ENCODE measurements around the gene PRRT1B.
"Not testable (repeated sequence)": the region's sequence is repeated elsewhere in the genome, so short reads cannot be mapped to it uniquely, and the experiment has no call there.

Gene PRRT1B

DNA sequence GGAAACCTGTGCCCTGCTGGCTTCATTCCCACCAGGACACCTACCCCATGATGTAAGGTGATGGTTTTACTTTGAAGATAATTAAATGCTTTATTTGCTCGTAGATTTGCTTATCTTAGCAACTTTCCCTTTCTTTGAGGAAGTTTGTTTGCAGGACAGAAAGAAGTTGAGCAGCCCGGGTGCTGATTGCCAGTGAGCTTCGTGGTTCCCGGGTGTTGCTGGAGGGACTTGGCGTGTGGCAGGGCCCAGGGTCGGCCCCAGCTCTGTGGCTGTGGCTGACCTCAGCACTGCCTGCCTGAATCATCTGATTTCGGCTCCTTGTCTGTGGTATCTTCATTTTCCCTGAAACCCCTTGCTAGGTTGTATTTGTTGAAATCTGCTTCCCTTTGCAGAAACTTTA lies 33.9 kb upstream of the PRRT1B start:
- peaks cover 71% of the 10 kb centered on the region for H3K36me3 ChIP-seq (ENCODE audit: insufficient read depth, low read length)
- H3K4me3 ChIP-seq (ENCODE audit: low read length) = no peak overlapping the region
- H3K27ac ChIP-seq (ENCODE audit: low read depth, low read length) = no peak overlapping the region
- 0 out of 2 replicates have a peak, but pooled peaks cover 4% of the 10 kb centered on the region for H3K9me3 ChIP-seq (ENCODE audit: insufficient read depth, low read depth, low read length)
- 83% methylated on average over 7 of the region's 7 CpGs for WGBS
- no peaks in the 10 kb centered on the region for H3K27me3 ChIP-seq (ENCODE audit: insufficient read depth, low read length)
- H3K4me1 ChIP-seq (ENCODE audit: insufficient read depth, low read length) = no peaks in the 10 kb centered on the region
- no peak overlapping the region for H3K9ac ChIP-seq (ENCODE audit: low read depth, low read length)

DNA sequence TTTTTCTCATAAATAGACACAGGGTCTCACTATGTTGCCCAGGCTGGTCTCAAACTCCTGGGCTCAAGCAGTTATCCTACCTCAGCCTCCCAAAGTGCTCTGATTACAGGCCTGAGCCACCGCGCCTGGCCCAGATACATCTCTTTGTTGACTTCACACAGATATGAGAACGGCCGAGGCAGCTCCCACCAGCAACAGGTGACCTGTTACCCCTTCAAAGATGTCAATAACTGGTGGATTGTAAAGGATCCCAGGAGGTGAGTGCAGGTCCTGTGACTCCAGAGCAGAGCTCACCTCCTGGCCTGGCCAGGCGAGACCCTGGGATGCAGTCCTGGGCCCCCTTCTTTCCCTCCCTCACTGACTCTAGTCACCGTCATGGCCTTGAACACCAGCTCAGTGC lies 33.4 kb upstream of the PRRT1B start:
- Histone ChIP-seq H3K36me3 (ENCODE audit: insufficient read depth, low read length) (peaks cover 74% of the 10 kb centered on the region), H3K9ac (ENCODE audit: low read depth, low read length) (no peak overlapping the region), H3K4me1 (ENCODE audit: insufficient read depth, low read length) (no peaks in the 10 kb centered on the region), H3K4me3 (ENCODE audit: low read length) (no peak overlapping the region), H3K27ac (ENCODE audit: low read depth, low read length) (no peak overlapping the region), H3K9me3 (ENCODE audit: insufficient read depth, low read depth, low read length) (0 out of 2 replicates have a peak, but pooled peaks cover 4% of the 10 kb centered on the region), H3K27me3 (ENCODE audit: insufficient read depth, low read length) (no peaks in the 10 kb centered on the region)
- WGBS = 97% methylated on average over 6 of the region's 6 CpGs

DNA sequence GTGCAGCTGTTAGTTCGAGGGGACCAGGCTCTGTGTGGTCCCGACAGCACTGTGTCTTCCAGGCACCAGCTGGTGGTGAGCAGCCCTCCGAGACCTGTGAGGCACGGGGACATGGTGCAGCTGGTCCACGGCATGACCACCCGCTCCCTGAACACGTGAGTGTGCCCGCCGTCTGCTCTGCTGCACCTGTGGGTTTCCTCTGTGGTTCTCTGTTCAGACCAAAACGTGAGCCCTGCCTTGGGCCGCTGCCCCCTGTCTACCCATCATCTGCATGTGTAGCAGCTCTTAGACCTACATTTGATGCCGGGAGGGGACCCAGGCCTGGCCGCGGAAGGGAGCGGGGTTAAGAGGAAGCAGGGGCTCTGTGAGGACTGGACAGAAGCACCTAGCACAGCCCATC lies 32.1 kb upstream of the PRRT1B start:
- Histone ChIP-seq H3K27ac (ENCODE audit: low read depth, low read length) (no peak overlapping the region), H3K9me3 (ENCODE audit: insufficient read depth, low read depth, low read length) (0 out of 2 replicates have a peak, but pooled peaks cover 4% of the 10 kb centered on the region), H3K27me3 (ENCODE audit: insufficient read depth, low read length) (no peaks in the 10 kb centered on the region), H3K4me3 (ENCODE audit: low read length) (no peak overlapping the region), H3K36me3 (ENCODE audit: insufficient read depth, low read length) (peaks cover 79% of the 10 kb centered on the region), H3K9ac (ENCODE audit: low read depth, low read length) (no peak overlapping the region), H3K4me1 (ENCODE audit: insufficient read depth, low read length) (no peaks in the 10 kb centered on the region)
- WGBS = 95% methylated on average over 15 of the region's 15 CpGs

DNA sequence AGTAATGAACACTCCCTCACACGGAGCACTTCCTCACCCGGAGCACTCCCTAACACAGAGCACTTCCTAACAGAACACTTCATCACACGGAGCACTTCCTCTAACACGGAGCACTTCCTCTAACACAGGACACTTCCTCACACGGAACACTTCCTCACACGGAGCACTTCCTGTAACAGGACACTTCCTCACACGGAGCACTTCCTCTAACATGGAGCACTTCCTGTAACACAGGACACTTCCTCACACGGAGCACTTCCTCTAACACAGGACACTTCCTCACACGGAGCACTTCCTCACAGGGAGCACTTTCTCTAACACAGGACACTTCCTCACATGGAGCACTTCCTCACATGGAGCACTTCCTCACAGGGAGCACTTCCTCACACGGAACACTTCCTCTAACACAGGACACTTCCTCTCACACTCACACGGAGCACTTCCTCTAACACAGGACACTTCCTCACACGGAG lies 29.7 kb upstream of the PRRT1B start:
- not testable (repeated sequence) for H3K27me3 ChIP-seq (ENCODE audit: insufficient read depth, low read length); H3K4me1 ChIP-seq (ENCODE audit: insufficient read depth, low read length); H3K27ac ChIP-seq (ENCODE audit: low read depth, low read length); H3K4me3 ChIP-seq (ENCODE audit: low read length); H3K9ac ChIP-seq (ENCODE audit: low read depth, low read length); H3K9me3 ChIP-seq (ENCODE audit: insufficient read depth, low read depth, low read length)
- WGBS = 86% methylated on average over 11 of the region's 12 CpGs
- peaks cover 89% of the 10 kb centered on the region for H3K36me3 ChIP-seq (ENCODE audit: insufficient read depth, low read length)

DNA sequence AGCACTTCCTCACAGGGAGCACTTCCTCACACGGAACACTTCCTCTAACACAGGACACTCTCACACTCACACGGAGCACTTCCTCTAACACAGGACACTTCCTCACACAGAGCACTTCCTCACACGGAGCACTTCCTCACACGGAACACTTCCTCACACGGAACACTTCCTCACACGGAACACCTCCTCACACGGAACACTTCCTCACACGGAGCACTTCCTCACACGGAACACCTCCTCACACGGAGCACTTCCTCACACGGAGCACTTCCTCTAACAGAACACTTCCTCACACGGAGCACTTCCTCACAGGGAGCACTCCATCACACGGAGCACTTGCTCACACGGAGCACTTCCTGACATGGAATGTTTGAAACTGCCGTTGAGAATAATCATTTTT lies 29.2 kb upstream of the PRRT1B start:
- 91% methylated on average over 15 of the region's 15 CpGs for WGBS
- Histone ChIP-seq H3K36me3 (ENCODE audit: insufficient read depth, low read length) (peaks cover 86% of the 10 kb centered on the region), H3K9me3 (ENCODE audit: insufficient read depth, low read depth, low read length) (0 out of 2 replicates have a peak, but pooled peaks cover 4% of the 10 kb centered on the region), H3K27me3 (ENCODE audit: insufficient read depth, low read length) (no peaks in the 10 kb centered on the region), H3K27ac (ENCODE audit: low read depth, low read length) (no peak overlapping the region), H3K9ac (ENCODE audit: low read depth, low read length) (no peak overlapping the region), H3K4me1 (ENCODE audit: insufficient read depth, low read length) (no peaks in the 10 kb centered on the region), H3K4me3 (ENCODE audit: low read length) (no peak overlapping the region)

DNA sequence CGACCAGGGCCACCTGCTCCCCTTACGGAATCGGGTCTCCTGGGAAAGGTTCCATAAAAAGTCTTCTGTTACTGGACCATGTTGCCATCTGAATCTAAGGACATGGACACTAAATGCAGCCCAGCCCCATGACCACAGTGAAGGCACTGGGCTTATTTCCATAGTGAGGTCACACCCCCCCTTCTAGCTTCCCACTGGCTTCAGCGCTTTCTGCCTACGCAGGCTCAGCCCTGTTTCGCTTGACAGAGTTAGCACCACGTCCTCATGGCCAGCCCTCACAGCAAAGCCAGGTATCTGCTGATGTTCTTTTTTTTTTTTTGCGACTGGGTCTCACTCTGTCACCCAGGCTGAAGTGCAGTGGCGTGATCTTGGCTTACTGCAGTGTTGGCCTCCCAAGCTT lies 28.4 kb upstream of the PRRT1B start:
- 96% methylated on average over 9 of the region's 9 CpGs for WGBS
- Histone ChIP-seq H3K4me1 (ENCODE audit: insufficient read depth, low read length) (no peaks in the 10 kb centered on the region), H3K27me3 (ENCODE audit: insufficient read depth, low read length) (no peaks in the 10 kb centered on the region), H3K36me3 (ENCODE audit: insufficient read depth, low read length) (peaks cover 86% of the 10 kb centered on the region), H3K9ac (ENCODE audit: low read depth, low read length) (no peak overlapping the region), H3K9me3 (ENCODE audit: insufficient read depth, low read depth, low read length) (0 out of 2 replicates have a peak, but pooled peaks cover 4% of the 10 kb centered on the region), H3K4me3 (ENCODE audit: low read length) (no peak overlapping the region), H3K27ac (ENCODE audit: low read depth, low read length) (no peak overlapping the region)

DNA sequence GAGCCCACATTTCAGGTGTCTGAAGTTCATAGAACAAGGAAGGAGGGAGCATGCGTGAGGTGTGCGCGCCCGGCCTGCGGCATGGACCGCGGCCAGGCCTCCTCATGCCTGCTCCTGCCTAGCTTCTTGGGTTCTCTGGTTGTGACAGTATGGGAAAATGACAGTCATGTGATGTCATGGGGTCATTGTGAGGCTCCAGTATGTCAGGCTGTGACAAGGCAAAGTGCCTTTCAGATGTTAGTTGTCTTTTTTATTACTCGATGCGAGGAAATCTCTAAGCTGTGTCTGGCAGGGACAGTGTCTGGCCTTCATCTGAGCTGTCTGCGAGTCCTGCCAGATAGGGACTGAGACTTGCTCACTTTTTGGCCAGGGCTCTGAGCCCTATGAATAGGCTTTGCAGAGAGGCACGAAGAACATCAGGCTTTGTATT lies 27.5 kb upstream of the PRRT1B start:
- no peak overlapping the region for H3K9ac ChIP-seq (ENCODE audit: low read depth, low read length)
- no peak overlapping the region for H3K4me3 ChIP-seq (ENCODE audit: low read length)
- H3K9me3 ChIP-seq (ENCODE audit: insufficient read depth, low read depth, low read length) = 0 out of 2 replicates have a peak, but pooled peaks cover 4% of the 10 kb centered on the region
- no peaks in the 10 kb centered on the region for H3K27me3 ChIP-seq (ENCODE audit: insufficient read depth, low read length)
- H3K36me3 ChIP-seq (ENCODE audit: insufficient read depth, low read length) = peaks cover 88% of the 10 kb centered on the region
- H3K4me1 ChIP-seq (ENCODE audit: insufficient read depth, low read length) = no peaks in the 10 kb centered on the region
- WGBS = 96% methylated on average over 11 of the region's 11 CpGs
- no peak overlapping the region for H3K27ac ChIP-seq (ENCODE audit: low read depth, low read length)

DNA sequence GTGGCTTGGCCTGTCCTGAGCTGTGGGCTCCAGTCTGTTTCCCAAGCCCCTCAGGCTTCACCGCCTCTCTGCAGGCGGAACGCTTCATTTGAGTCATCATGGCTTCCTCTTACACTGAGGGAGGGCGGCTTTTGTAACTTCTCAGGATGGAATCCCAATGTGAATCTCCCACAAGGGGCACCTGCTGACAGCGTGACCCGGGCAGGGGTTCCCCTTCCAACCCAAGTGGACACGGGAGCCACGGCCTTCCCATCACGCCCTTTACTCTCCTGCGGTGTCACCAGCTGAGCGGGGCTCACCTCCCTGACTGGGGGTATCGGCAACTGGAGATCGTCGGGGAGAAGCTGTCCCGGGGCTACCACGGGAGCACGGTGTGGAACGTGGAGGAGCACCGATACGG lies 26.8 kb upstream of the PRRT1B start:
- H3K27me3 ChIP-seq (ENCODE audit: insufficient read depth, low read length) = no peaks in the 10 kb centered on the region
- peaks cover 89% of the 10 kb centered on the region for H3K36me3 ChIP-seq (ENCODE audit: insufficient read depth, low read length)
- no peak overlapping the region for H3K27ac ChIP-seq (ENCODE audit: low read depth, low read length)
- 96% methylated on average over 20 of the region's 20 CpGs for WGBS
- H3K9ac ChIP-seq (ENCODE audit: low read depth, low read length) = no peak overlapping the region
- H3K4me3 ChIP-seq (ENCODE audit: low read length) = no peak overlapping the region
- H3K4me1 ChIP-seq (ENCODE audit: insufficient read depth, low read length) = no peaks in the 10 kb centered on the region
- H3K9me3 ChIP-seq (ENCODE audit: insufficient read depth, low read depth, low read length) = 0 out of 2 replicates have a peak, but pooled peaks cover 4% of the 10 kb centered on the region

DNA sequence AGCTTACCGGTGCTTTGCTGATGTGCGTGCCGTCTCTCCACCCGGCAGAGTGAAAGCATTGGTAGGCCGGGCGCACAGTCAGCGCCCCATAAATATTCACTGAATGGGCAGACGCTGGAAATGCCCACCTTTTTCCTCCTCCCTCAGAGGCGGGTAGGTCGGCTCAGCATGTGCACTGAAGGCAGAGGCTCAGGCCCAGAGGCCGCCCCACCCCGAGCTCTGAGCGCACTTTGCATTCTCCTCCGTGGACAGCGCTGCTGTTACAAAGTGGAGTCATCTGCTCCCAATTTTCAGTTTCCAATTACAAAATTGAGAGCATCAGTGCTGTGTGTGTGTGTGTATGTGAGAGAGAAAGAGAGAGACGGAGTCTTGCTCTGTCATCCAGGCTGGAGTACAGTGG lies 24.8 kb upstream of the PRRT1B start:
- H3K4me1 ChIP-seq (ENCODE audit: insufficient read depth, low read length) = no peaks in the 10 kb centered on the region
- peaks cover 96% of the 10 kb centered on the region for H3K36me3 ChIP-seq (ENCODE audit: insufficient read depth, low read length)
- 82% methylated on average over 16 of the region's 16 CpGs for WGBS
- 0 out of 2 replicates have a peak, but pooled peaks cover 3% of the 10 kb centered on the region for H3K9me3 ChIP-seq (ENCODE audit: insufficient read depth, low read depth, low read length)
- no peak overlapping the region for H3K27ac ChIP-seq (ENCODE audit: low read depth, low read length)
- no peaks in the 10 kb centered on the region for H3K27me3 ChIP-seq (ENCODE audit: insufficient read depth, low read length)
- H3K4me3 ChIP-seq (ENCODE audit: low read length) = no peak overlapping the region
- H3K9ac ChIP-seq (ENCODE audit: low read depth, low read length) = no peak overlapping the region

DNA sequence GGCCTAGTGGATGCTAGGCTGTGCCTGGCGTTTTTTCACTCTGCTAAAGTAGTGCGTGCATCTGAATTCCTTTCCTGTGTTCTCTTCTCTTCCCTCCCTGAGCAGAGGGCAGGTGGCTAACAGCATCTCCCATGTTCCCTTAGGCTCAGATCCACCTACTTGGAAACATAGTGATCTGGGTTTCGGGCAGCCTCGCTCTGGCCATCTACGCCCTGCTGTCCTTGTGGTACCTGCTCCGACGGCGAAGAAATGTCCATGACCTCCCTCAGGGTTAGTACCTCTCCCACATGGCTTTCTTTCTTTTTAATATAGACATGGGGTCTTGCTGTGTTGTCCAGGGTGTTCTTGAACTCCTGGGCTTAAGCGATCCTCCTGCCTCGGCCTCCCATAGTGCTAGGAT lies 24.1 kb upstream of the PRRT1B start:
- WGBS = 95% methylated on average over 10 of the region's 10 CpGs
- Histone ChIP-seq H3K27ac (ENCODE audit: low read depth, low read length) (no peak overlapping the region), H3K9ac (ENCODE audit: low read depth, low read length) (no peak overlapping the region), H3K36me3 (ENCODE audit: insufficient read depth, low read length) (peaks cover 96% of the 10 kb centered on the region), H3K4me3 (ENCODE audit: low read length) (no peak overlapping the region), H3K27me3 (ENCODE audit: insufficient read depth, low read length) (no peaks in the 10 kb centered on the region), H3K9me3 (ENCODE audit: insufficient read depth, low read depth, low read length) (no peaks in the 10 kb centered on the region), H3K4me1 (ENCODE audit: insufficient read depth, low read length) (no peaks in the 10 kb centered on the region)

DNA sequence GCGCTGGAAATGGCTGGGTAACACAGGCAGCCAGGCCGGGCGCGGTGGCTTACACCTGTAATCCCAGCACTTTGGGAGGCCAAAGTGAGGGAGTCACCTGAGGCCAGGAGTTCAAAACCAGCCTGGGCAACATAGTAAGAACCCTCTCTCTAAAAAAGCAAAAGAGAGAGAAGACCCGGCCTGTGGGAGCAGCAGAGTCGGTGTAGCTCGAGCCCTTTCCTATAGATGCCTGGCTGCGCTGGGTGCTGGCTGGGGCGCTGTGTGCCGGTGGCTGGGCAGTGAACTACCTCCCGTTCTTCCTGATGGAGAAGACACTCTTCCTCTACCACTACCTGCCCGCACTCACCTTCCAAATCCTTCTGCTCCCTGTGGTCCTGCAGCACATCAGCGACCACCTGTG lies 23.5 kb upstream of the PRRT1B start:
- Histone ChIP-seq H3K27me3 (ENCODE audit: insufficient read depth, low read length) (no peaks in the 10 kb centered on the region), H3K9ac (ENCODE audit: low read depth, low read length) (no peak overlapping the region), H3K4me3 (ENCODE audit: low read length) (no peak overlapping the region), H3K9me3 (ENCODE audit: insufficient read depth, low read depth, low read length) (no peaks in the 10 kb centered on the region), H3K36me3 (ENCODE audit: insufficient read depth, low read length) (peaks cover 94% of the 10 kb centered on the region), H3K4me1 (ENCODE audit: insufficient read depth, low read length) (no peaks in the 10 kb centered on the region), H3K27ac (ENCODE audit: low read depth, low read length) (no peak overlapping the region)
- WGBS = 94% methylated on average over 13 of the region's 13 CpGs
